ENCODE data around the gene NBEAL1. TPM values are rescaled to one million over a fixed set of nuclear protein-coding genes. Genes with fewer than 3 reads are reported as not detected.

NBEAL1 gene
- polyA plus RNA-seq, 1 donor (not counting 4 experiments of a cell fraction or from before 2014, with no cell fraction given): 14.7 TPM

DNA sequence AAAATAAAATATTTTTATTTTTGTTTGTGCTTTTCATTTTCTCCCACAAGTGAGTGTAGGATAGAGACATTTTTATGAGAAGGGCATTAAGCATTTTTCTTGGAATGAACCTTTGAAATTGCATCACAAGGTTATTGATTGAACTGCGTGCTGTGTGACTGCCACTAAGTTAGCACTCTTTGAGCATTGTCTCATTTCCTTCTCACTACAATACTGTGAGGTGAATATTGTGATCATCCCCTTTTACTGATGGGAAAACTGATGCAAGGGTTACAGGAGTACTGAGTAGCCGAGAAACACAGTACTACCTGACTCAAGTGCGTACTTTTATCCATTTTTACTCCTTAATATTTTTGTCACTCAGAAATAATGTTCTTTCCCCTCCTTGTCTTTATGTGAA, 2.0 kb downstream of the NBEAL1 start:
- Histone ChIP-seq H3K79me2 (ENCODE audit: control insufficient read depth, insufficient read depth, low read length) (peaks cover 61% of the 10 kb centered on the region), H3K27me3 (ENCODE audit: control insufficient read depth, extremely low read depth, insufficient read depth, low read length) (no peaks in the 10 kb centered on the region), H3K4me3 (ENCODE audit: control insufficient read depth in 2 of 3, extremely low read depth in 1 of 3, insufficient read depth in 2 of 3, low read depth in 1 of 3, low read length in 3 of 3) (peak overlapping the region; percentile 47 to 99 (median 73)), H3K4me1 (ENCODE audit: control insufficient read depth, extremely low read depth, insufficient read depth, low read length) (peaks cover 32% of the 10 kb centered on the region), H3K9me3 (ENCODE audit: control insufficient read depth, low read depth, low read length) (no peaks in the 10 kb centered on the region), H3K9me1 (ENCODE audit: control insufficient read depth, extremely low read depth, insufficient read depth, low read length) (no peaks in the 10 kb centered on the region), H2AFZ (ENCODE audit: control insufficient read depth, low read length) (no peak overlapping the region), H3K27ac (ENCODE audit: control insufficient read depth, insufficient read depth, low read length) (peak overlapping the region; percentile 1), H4K20me1 (ENCODE audit: control insufficient read depth, extremely low read depth, insufficient read depth, low read length) (no peaks in the 10 kb centered on the region), H3K36me3 (ENCODE audit: control insufficient read depth in 2 of 2, extremely low read depth in 1 of 2, insufficient read depth in 2 of 2, low read length in 2 of 2) (peaks cover 0 to 5% of the 10 kb centered on the region in 2 experiments), H3K9ac (ENCODE audit: control insufficient read depth, extremely low read depth, insufficient read depth, low read length) (peak overlapping the region; percentile 95), H3K4me2 (ENCODE audit: control insufficient read depth, extremely low read depth, insufficient read depth, low read depth, low read length) (peak overlapping the region; percentile 55)
- no peak for DNase-seq (ENCODE audit: low read depth, low spot score)
- dilution Hi-C loops (cut with MboI; ENCODE audit: extremely low pct_ligation_motif_present, low sequenced_read_pairs): no loop called here
- no peak for TF ChIP-seq EZH2 (IDR thresholded peaks at IDR 0.05; ENCODE audit: low read length)
- TF ChIP-seq, protein P1, sequence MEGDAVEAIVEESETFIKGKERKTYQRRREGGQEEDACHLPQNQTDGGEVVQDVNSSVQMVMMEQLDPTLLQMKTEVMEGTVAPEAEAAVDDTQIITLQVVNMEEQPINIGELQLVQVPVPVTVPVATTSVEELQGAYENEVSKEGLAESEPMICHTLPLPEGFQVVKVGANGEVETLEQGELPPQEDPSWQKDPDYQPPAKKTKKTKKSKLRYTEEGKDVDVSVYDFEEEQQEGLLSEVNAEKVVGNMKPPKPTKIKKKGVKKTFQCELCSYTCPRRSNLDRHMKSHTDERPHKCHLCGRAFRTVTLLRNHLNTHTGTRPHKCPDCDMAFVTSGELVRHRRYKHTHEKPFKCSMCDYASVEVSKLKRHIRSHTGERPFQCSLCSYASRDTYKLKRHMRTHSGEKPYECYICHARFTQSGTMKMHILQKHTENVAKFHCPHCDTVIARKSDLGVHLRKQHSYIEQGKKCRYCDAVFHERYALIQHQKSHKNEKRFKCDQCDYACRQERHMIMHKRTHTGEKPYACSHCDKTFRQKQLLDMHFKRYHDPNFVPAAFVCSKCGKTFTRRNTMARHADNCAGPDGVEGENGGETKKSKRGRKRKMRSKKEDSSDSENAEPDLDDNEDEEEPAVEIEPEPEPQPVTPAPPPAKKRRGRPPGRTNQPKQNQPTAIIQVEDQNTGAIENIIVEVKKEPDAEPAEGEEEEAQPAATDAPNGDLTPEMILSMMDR (optimal IDR thresholded peaks at IDR 0.05 in 1 of 3, IDR thresholded peaks at IDR 0.05 in 1 of 3, conservative IDR thresholded peaks at IDR 0.05 in 1 of 3; ENCODE audit: extremely low read depth in 1 of 3, insufficient read depth in 2 of 3, low read length in 3 of 3): no peak
- peak; percentile 9 for FAIRE-seq

GRCh38 chr2:203018181-203018580, 3.5 kb downstream of the NBEAL1 start:
- Histone ChIP-seq H3K36me3 (ENCODE audit: control insufficient read depth in 2 of 2, extremely low read depth in 1 of 2, insufficient read depth in 2 of 2, low read length in 2 of 2) (peaks cover 0 to 5% of the 10 kb centered on the region in 2 experiments), H3K4me3 (ENCODE audit: control insufficient read depth in 2 of 3, extremely low read depth in 1 of 3, insufficient read depth in 2 of 3, low read depth in 1 of 3, low read length in 3 of 3) (peak overlapping the region; percentile 47 to 99 (median 73)), H3K9me1 (ENCODE audit: control insufficient read depth, extremely low read depth, insufficient read depth, low read length) (no peaks in the 10 kb centered on the region), H3K27ac (ENCODE audit: control insufficient read depth, insufficient read depth, low read length) (peak overlapping the region; percentile 34), H3K9ac (ENCODE audit: control insufficient read depth, extremely low read depth, insufficient read depth, low read length) (peak overlapping the region; percentile 5), H3K79me2 (ENCODE audit: control insufficient read depth, insufficient read depth, low read length) (peaks cover 69% of the 10 kb centered on the region), H3K27me3 (ENCODE audit: control insufficient read depth, extremely low read depth, insufficient read depth, low read length) (no peaks in the 10 kb centered on the region), H3K4me1 (ENCODE audit: control insufficient read depth, extremely low read depth, insufficient read depth, low read length) (peaks cover 32% of the 10 kb centered on the region), H2AFZ (ENCODE audit: control insufficient read depth, low read length) (no peak overlapping the region), H4K20me1 (ENCODE audit: control insufficient read depth, extremely low read depth, insufficient read depth, low read length) (no peaks in the 10 kb centered on the region), H3K9me3 (ENCODE audit: control insufficient read depth, low read depth, low read length) (no peaks in the 10 kb centered on the region), H3K4me2 (ENCODE audit: control insufficient read depth, extremely low read depth, insufficient read depth, low read depth, low read length) (peak overlapping the region; percentile 55)
- DNase-seq (ENCODE audit: low read depth, low spot score) (no peak), FAIRE-seq (peak; percentile 61)
- dilution Hi-C loops (cut with MboI; ENCODE audit: extremely low pct_ligation_motif_present, low sequenced_read_pairs): no loop called here
- no peak for TF ChIP-seq EZH2 (IDR thresholded peaks at IDR 0.05; ENCODE audit: low read length)
- TF ChIP-seq, protein P1 (optimal IDR thresholded peaks at IDR 0.05 in 1 of 3, IDR thresholded peaks at IDR 0.05 in 1 of 3, conservative IDR thresholded peaks at IDR 0.05 in 1 of 3; ENCODE audit: extremely low read depth in 1 of 3, insufficient read depth in 2 of 3, low read length in 3 of 3): no peak
